BE2C (cell line): Measurements from ENCODE around the gene OSBPL3.

ENCODE experiments used
- DNase-seq: peaks from one replicate; pipeline ENCODE4 v3.0.0-alpha.2; 2020
- H3K27me3 ChIP-seq: fragments of 250-450 bp; sonication (Bioruptor Pico); 2 replicates; pipeline ENCODE4 v1.5.1; 2020; ENCODE audit warnings: mild to moderate bottlenecking
- H3K36me3 ChIP-seq: fragments of 250-450 bp; sonication (Bioruptor Pico); 2 replicates; pipeline ENCODE4 v1.5.1; 2020; ENCODE audit warnings: mild to moderate bottlenecking
- H3K4me1 ChIP-seq: fragments of 250-450 bp; sonication (Bioruptor Pico); 2 replicates; pipeline ENCODE4 v1.5.1; 2020
- H3K4me3 ChIP-seq: 2 replicates; pipeline ENCODE4 v1.5.1; 2011; ENCODE audit warnings: low read depth, low read length
- H3K9me3 ChIP-seq: fragments of 250-450 bp; sonication (Bioruptor Pico); 2 replicates; pipeline ENCODE4 v1.5.1; 2020
- CTCF ChIP-seq: IDR thresholded peaks from 2 replicates; pipeline ENCODE4 v1.5.1; 2012; ENCODE audit warnings: mild to moderate bottlenecking, low read depth, low read length

The OSBPL3 gene

GRCh38 chr7:24793982-24794648 lies 185.9 kb downstream of the OSBPL3 start:
- Histone ChIP-seq H3K36me3 (no peaks in the 10 kb centered on the region; the same call in 1 of the 2 replicates), H3K4me1 (no peaks in the 10 kb centered on the region), H3K4me3 (no peak overlapping the region), H3K9me3 (no peaks in the 10 kb centered on the region), H3K27me3 (no peaks in the 10 kb centered on the region)
- TF ChIP-seq CTCF = no peak
- DNase-seq = no peak

GRCh38 chr7:24788961-24789576 lies 190.9 kb downstream of the OSBPL3 start:
- Histone ChIP-seq H3K4me3 (no peak overlapping the region), H3K4me1 (no peaks in the 10 kb centered on the region), H3K9me3 (no peaks in the 10 kb centered on the region), H3K27me3 (no peaks in the 10 kb centered on the region), H3K36me3 (no peaks in the 10 kb centered on the region)
- no peak for TF ChIP-seq CTCF
- DNase-seq = no peak

- Histone ChIP-seq H3K4me1 (no peaks in the 10 kb centered on the region), H3K9me3 (no peaks in the 10 kb centered on the region), H3K36me3 (no peaks in the 10 kb centered on the region), H3K4me3 (no peak overlapping the region), H3K27me3 (no peaks in the 10 kb centered on the region)
- peak; percentile 56 for TF ChIP-seq CTCF
- no peak for DNase-seq
Measured at GRCh38 chr7:24788075-24788474, 191.9 kb downstream of the OSBPL3 start.

- H3K4me1 ChIP-seq = no peaks in the 10 kb centered on the region
- H3K27me3 ChIP-seq = no peaks in the 10 kb centered on the region
- H3K36me3 ChIP-seq = no peaks in the 10 kb centered on the region
- H3K4me3 ChIP-seq = no peak overlapping the region
- H3K9me3 ChIP-seq = no peaks in the 10 kb centered on the region
- TF ChIP-seq CTCF = no peak
- DNase-seq = no peak
Measured at GRCh38 chr7:24786941-24787340, 193.0 kb downstream of the OSBPL3 start.

GRCh38 chr7:24786306-24786705 lies 193.7 kb downstream of the OSBPL3 start:
- no peak overlapping the region for H3K4me3 ChIP-seq

More at GRCh38 chr7:24786306-24786705, 193.7 kb downstream of the OSBPL3 start:
- DNase-seq = no peak
- no peak for TF ChIP-seq CTCF
- Histone ChIP-seq H3K27me3 (no peaks in the 10 kb centered on the region), H3K36me3 (no peaks in the 10 kb centered on the region), H3K9me3 (no peaks in the 10 kb centered on the region), H3K4me1 (no peaks in the 10 kb centered on the region)
